Mesothelial cell of epicardium (in vitro differentiated cells): ENCODE measurements around the gene NUTM2F. TPM values are rescaled to one million over a fixed set of nuclear protein-coding genes. Genes with fewer than 3 reads are reported as not detected.
"Not testable (repeated sequence)": the region's sequence is repeated elsewhere in the genome, so short reads cannot be mapped to it uniquely, and the experiment has no call there.

Experiments used
- DNase-seq, 2 experiments: peaks; one replicate each; pipeline ENCODE4 v3.0.0; 2021; ENCODE audit warnings: low spot score in 2 of 2; ENCODE audit not compliant: unreplicated experiment in 2 of 2
- H3K27ac Mint-ChIP-seq: 2 replicates; pipeline ENCODE4 v1.8.0; 2021; ENCODE audit warnings: mixed read lengths
- H3K27me3 Mint-ChIP-seq: 2 replicates; pipeline ENCODE4 v1.8.0; 2021; ENCODE audit warnings: low read depth, mixed read lengths
- H3K36me3 Mint-ChIP-seq: 2 replicates; pipeline ENCODE4 v1.8.0; 2021; ENCODE audit warnings: mixed read lengths
- H3K4me1 Mint-ChIP-seq: 2 replicates; pipeline ENCODE4 v1.8.0; 2021; ENCODE audit warnings: mixed read lengths
- H3K4me3 Mint-ChIP-seq: 2 replicates; pipeline ENCODE4 v1.8.0; 2021; ENCODE audit warnings: mild to moderate bottlenecking, moderate library complexity, mixed read lengths
- H3K9me3 Mint-ChIP-seq: 2 replicates; pipeline ENCODE4 v1.8.0; 2021; ENCODE audit warnings: mixed read lengths
- total RNA-seq: library from RNA; stranded (reverse); gene quantifications from 3 replicates; pipeline ENCODE4 v1.2.1, GENCODE V29; 2021
- TF ChIP-seq, protein P1 (sequence below): fragments of 200-600 bp; sonication (generic); IDR thresholded peaks from one replicate; pipeline ENCODE4 v1.5.0; 2021; ENCODE audit warnings: antibody characterized with exemption; ENCODE audit not compliant: unreplicated experiment

NUTM2F gene
- total RNA-seq, 1 donor from 2014 or later: 0.38 TPM

DNA sequence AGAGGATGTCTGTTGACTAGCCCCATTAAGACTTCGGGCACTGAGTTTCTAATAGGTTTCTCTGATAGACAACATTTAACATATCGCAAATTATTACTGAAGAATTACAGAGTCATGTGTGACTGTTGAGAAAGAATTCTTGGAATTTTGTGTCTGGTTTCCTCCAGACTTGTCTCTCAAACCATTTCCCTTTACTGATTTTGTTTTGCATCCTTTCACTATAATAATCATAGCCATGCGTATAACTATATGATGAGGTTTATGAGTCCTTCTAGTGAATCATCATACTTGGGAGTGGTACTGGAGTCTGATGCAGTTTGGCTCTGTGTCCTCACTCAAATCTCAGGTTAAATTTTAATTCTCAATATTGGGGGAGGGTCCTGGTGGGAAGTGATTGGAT lies 42.3 kb downstream of the NUTM2F start:
- DNase-seq: no peak
- H3K9me3 Mint-ChIP-seq: peaks cover 21% of the 10 kb centered on the region
- TF ChIP-seq, protein P1, sequence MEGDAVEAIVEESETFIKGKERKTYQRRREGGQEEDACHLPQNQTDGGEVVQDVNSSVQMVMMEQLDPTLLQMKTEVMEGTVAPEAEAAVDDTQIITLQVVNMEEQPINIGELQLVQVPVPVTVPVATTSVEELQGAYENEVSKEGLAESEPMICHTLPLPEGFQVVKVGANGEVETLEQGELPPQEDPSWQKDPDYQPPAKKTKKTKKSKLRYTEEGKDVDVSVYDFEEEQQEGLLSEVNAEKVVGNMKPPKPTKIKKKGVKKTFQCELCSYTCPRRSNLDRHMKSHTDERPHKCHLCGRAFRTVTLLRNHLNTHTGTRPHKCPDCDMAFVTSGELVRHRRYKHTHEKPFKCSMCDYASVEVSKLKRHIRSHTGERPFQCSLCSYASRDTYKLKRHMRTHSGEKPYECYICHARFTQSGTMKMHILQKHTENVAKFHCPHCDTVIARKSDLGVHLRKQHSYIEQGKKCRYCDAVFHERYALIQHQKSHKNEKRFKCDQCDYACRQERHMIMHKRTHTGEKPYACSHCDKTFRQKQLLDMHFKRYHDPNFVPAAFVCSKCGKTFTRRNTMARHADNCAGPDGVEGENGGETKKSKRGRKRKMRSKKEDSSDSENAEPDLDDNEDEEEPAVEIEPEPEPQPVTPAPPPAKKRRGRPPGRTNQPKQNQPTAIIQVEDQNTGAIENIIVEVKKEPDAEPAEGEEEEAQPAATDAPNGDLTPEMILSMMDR: no peak
- H3K4me3 Mint-ChIP-seq: no peak overlapping the region
- peaks cover 41% of the 10 kb centered on the region for H3K36me3 Mint-ChIP-seq
- H3K27me3 Mint-ChIP-seq: no peaks in the 10 kb centered on the region
- no peak overlapping the region for H3K27ac Mint-ChIP-seq
- H3K4me1 Mint-ChIP-seq: no peaks in the 10 kb centered on the region

- Mint-ChIP-seq H3K36me3 (peaks cover 67% of the 10 kb centered on the region), H3K27ac (no peak overlapping the region), H3K9me3 (peaks cover 41% of the 10 kb centered on the region), H3K4me1 (no peaks in the 10 kb centered on the region), H3K4me3 (no peak overlapping the region), H3K27me3 (no peaks in the 10 kb centered on the region)
- DNase-seq: no peak
- TF ChIP-seq, protein P1: no peak
Measured at GRCh38 chr9:94281101-94281500, 47.3 kb downstream of the NUTM2F start.

GRCh38 chr9:94280409-94280989 lies 47.9 kb downstream of the NUTM2F start:
- Mint-ChIP-seq H3K9me3 (peaks cover 43% of the 10 kb centered on the region), H3K36me3 (peaks cover 65% of the 10 kb centered on the region), H3K4me1 (no peaks in the 10 kb centered on the region), H3K27me3 (no peaks in the 10 kb centered on the region), H3K27ac (no peak overlapping the region), H3K4me3 (no peak overlapping the region)
- TF ChIP-seq, protein P1: no peak
- no peak for DNase-seq

DNA sequence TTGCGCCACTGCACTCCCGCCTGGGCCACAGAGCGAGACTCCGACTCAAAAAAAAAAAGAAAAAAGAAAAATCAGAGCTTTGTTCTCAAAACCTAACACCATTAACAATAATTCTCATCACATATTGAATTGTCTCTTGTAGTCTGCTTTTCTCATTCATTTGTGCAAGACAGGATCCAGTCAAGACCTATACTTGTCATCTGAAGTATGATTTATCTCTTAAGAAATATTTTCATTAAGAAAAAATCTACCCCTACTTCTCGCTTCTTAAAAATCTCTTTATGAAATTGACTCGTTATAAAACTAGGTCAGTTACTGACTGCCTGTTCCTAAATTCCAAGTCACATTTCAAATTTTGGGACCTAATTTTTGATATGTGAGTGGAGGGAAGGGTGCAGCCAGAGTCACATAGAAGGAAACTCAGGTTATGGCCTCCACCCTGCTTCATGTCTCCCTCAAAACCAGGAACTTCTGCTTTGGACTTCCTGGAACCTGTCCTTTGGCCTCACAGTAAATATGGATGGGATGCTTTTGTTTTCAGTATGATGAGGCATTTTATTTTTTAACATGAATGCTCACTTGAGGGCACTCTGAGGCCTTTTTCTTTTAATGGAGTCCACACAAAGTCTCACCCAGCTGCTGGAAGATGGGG lies 50.4 kb downstream of the NUTM2F start:
- TF ChIP-seq, protein P1: no peak
- Mint-ChIP-seq H3K27ac (no peak overlapping the region), H3K27me3 (no peaks in the 10 kb centered on the region), H3K36me3 (peaks cover 64% of the 10 kb centered on the region), H3K4me1 (no peaks in the 10 kb centered on the region), H3K4me3 (no peak overlapping the region), H3K9me3 (peaks cover 47% of the 10 kb centered on the region)
- no peak for DNase-seq

GRCh38 chr9:94277029-94277428 lies 51.4 kb downstream of the NUTM2F start:
- H3K27me3 Mint-ChIP-seq, H3K4me3 Mint-ChIP-seq, H3K27ac Mint-ChIP-seq, DNase-seq, H3K4me1 Mint-ChIP-seq: not testable (repeated sequence)
- H3K9me3 Mint-ChIP-seq: peaks cover 49% of the 10 kb centered on the region
- H3K36me3 Mint-ChIP-seq: peaks cover 59% of the 10 kb centered on the region

GRCh38 chr9:94270009-94270408 lies 58.4 kb downstream of the NUTM2F start:
- Mint-ChIP-seq H3K4me3 (no peak overlapping the region), H3K27ac (no peak overlapping the region), H3K27me3 (no peaks in the 10 kb centered on the region), H3K9me3 (peaks cover 37% of the 10 kb centered on the region), H3K36me3 (peaks cover 32% of the 10 kb centered on the region), H3K4me1 (no peaks in the 10 kb centered on the region)
- no peak for DNase-seq
- TF ChIP-seq, protein P1: no peak
